IPS-20b (cell line): ENCODE results near the gene GARIN3.

Experiments
- H3K27ac ChIP-seq: one replicate; pipeline ENCODE4 v1.5.1; 2013; ENCODE audit warnings: low read length
- H3K27me3 ChIP-seq: 2 replicates; pipeline ENCODE4 v1.6.1; 2013; ENCODE audit warnings: mild to moderate bottlenecking, low read length, inconsistent platforms; ENCODE audit not compliant: insufficient read depth
- H3K36me3 ChIP-seq: 2 replicates; pipeline ENCODE4 v1.6.1; 2013; ENCODE audit warnings: low read depth, mild to moderate bottlenecking, inconsistent platforms, low read length, moderate library complexity; ENCODE audit not compliant: insufficient read depth
- H3K4me1 ChIP-seq: 2 replicates; pipeline ENCODE4 v1.6.1; 2013; ENCODE audit warnings: mild to moderate bottlenecking, control low read depth, inconsistent platforms, low read length, moderate library complexity; ENCODE audit not compliant: insufficient read depth
- H3K4me3 ChIP-seq: 2 replicates; pipeline ENCODE4 v1.5.1; 2013; ENCODE audit warnings: mild to moderate bottlenecking, low read length, inconsistent platforms
- H3K9ac ChIP-seq: 2 replicates; pipeline ENCODE4 v1.6.1; 2013; ENCODE audit warnings: low read depth, mild to moderate bottlenecking, inconsistent platforms, low read length, moderate library complexity
- H3K9me3 ChIP-seq: 2 replicates; pipeline ENCODE4 v1.6.1; 2013; ENCODE audit warnings: mild to moderate bottlenecking, low read depth, low read length, inconsistent platforms; ENCODE audit not compliant: insufficient read depth

GARIN3 gene

GRCh38 chr5:157121709-157122108 lies 44.4 kb downstream of the GARIN3 start:
- H3K27ac ChIP-seq = no peak overlapping the region
- H3K4me3 ChIP-seq = no peak overlapping the region
- no peaks in the 10 kb centered on the region for H3K4me1 ChIP-seq

GRCh38 chr5:157120102-157120501 lies 46.0 kb downstream of the GARIN3 start:
- Histone ChIP-seq H3K27me3 (no peaks in the 10 kb centered on the region), H3K4me1 (no peaks in the 10 kb centered on the region), H3K4me3 (no peak overlapping the region), H3K36me3 (no peaks in the 10 kb centered on the region), H3K9ac (no peak overlapping the region), H3K27ac (no peak overlapping the region), H3K9me3 (no peaks in the 10 kb centered on the region)

More at GRCh38 chr5:157121709-157122108, 44.4 kb downstream of the GARIN3 start:
- Histone ChIP-seq H3K9ac (no peak overlapping the region), H3K27me3 (no peaks in the 10 kb centered on the region), H3K9me3 (no peaks in the 10 kb centered on the region), H3K36me3 (no peaks in the 10 kb centered on the region)

- no peaks in the 10 kb centered on the region for H3K27me3 ChIP-seq
- H3K4me3 ChIP-seq = no peak overlapping the region
- no peak overlapping the region for H3K9ac ChIP-seq
- H3K4me1 ChIP-seq = no peaks in the 10 kb centered on the region
- no peaks in the 10 kb centered on the region for H3K36me3 ChIP-seq
- no peak overlapping the region for H3K27ac ChIP-seq
- H3K9me3 ChIP-seq = no peaks in the 10 kb centered on the region
Measured at GRCh38 chr5:157116483-157116954, 49.5 kb downstream of the GARIN3 start.

GRCh38 chr5:157115502-157115901 lies 50.6 kb downstream of the GARIN3 start:
- Histone ChIP-seq H3K9ac (no peak overlapping the region), H3K4me1 (no peaks in the 10 kb centered on the region), H3K27me3 (no peaks in the 10 kb centered on the region), H3K27ac (no peak overlapping the region), H3K9me3 (no peaks in the 10 kb centered on the region), H3K36me3 (no peaks in the 10 kb centered on the region), H3K4me3 (no peak overlapping the region)

- Histone ChIP-seq H3K4me3 (no peak overlapping the region), H3K36me3 (no peaks in the 10 kb centered on the region), H3K4me1 (no peaks in the 10 kb centered on the region), H3K27ac (no peak overlapping the region), H3K27me3 (no peaks in the 10 kb centered on the region), H3K9ac (no peak overlapping the region), H3K9me3 (no peaks in the 10 kb centered on the region)
Measured at GRCh38 chr5:157115012-157115411, 51.1 kb downstream of the GARIN3 start.

GRCh38 chr5:157113002-157113401 lies 53.1 kb downstream of the GARIN3 start:
- Histone ChIP-seq H3K9ac (no peak overlapping the region), H3K9me3 (no peaks in the 10 kb centered on the region), H3K4me1 (no peaks in the 10 kb centered on the region), H3K27me3 (no peaks in the 10 kb centered on the region), H3K36me3 (no peaks in the 10 kb centered on the region), H3K27ac (no peak overlapping the region), H3K4me3 (no peak overlapping the region)
